B cell (primary cell): ENCODE data around the gene ANK3. TPM values are rescaled to one million over a fixed set of nuclear protein-coding genes. Genes with fewer than 3 reads are reported as not detected.

ENCODE experiments used
- ATAC-seq: fragments of 200-7000 bp; cut with Tn5 transposase; one replicate; pipeline ENCODE4 v1.10.0; 2021; ENCODE audit warnings: low read depth, mild to moderate bottlenecking, moderate number of reproducible peaks, moderate library complexity
- CTCF ChIA-PET: fragments of 350-600 bp; sonication (Branson Sonifier 250); formaldehyde crosslinking; loops from one replicate; lab custom pipeline; 2021; ENCODE audit warnings: antibody characterized with exemption, inconsistent platforms; lab: Charles Lee
- POLR2A ChIA-PET: fragments of 350-600 bp; sonication (Branson Sonifier 250); formaldehyde crosslinking; loops from one replicate; lab custom pipeline; 2021; ENCODE audit warnings: antibody characterized with exemption; lab: Charles Lee
- DNase-seq: peaks from one replicate; pipeline ENCODE4 v3.0.0; 2013
- H2AFZ ChIP-seq: 2 replicates; pipeline ENCODE4 v1.6.1; 2012; ENCODE audit warnings: mild to moderate bottlenecking, low read depth, low read length; ENCODE audit not compliant: insufficient read depth, poor library complexity, severe bottlenecking
- H3K27ac ChIP-seq, 2 donors: 1 replicate in 1 of 2; 2 replicates in 1 of 2; pipeline ENCODE4 v1.5.1; 2012 to 2013; ENCODE audit warnings: low read length in 2 of 2, mild to moderate bottlenecking in 2 of 2, moderate library complexity in 1 of 2
- H3K27me3 ChIP-seq, 4 experiments: fragments of 200-600 bp in 1 of 4; sonication (generic) in 1 of 4; replicated peaks in 1 of 4; 1 replicate in 2 of 4; 2 replicates in 2 of 4; pipeline versions ENCODE4 v1.6.1 to v1.7.0; 2013 to 2016; ENCODE audit warnings: low read length in 3 of 4, mild to moderate bottlenecking in 2 of 4, mixed read lengths in 1 of 4, moderate library complexity in 1 of 4; ENCODE audit not compliant: insufficient read depth in 4 of 4, control insufficient read depth in 3 of 4; ENCODE audit errors: control extremely low read depth in 1 of 4
- H3K36me3 ChIP-seq, 2 experiments: replicated peaks in 1 of 2; 1 replicate in 1 of 2; 2 replicates in 1 of 2; pipeline versions ENCODE4 v1.6.1 to v1.7.1; 2013; ENCODE audit warnings: low read length in 1 of 2; ENCODE audit not compliant: insufficient read depth in 2 of 2, control insufficient read depth in 1 of 2; ENCODE audit errors: control extremely low read depth in 1 of 2, extremely low read depth in 1 of 2
- H3K4me1 ChIP-seq, 2 donors: fragments of 200-600 bp in 1 of 2; sonication (generic) in 1 of 2; 1 replicate in 1 of 2; 2 replicates in 1 of 2; pipeline versions ENCODE4 v1.5.1 to v1.6.1; 2013 to 2017; ENCODE audit warnings: low read length in 2 of 2; ENCODE audit not compliant: control insufficient read depth in 2 of 2, insufficient read depth in 2 of 2
- H3K4me2 ChIP-seq: replicated peaks from 2 replicates; pipeline ENCODE3; 2012; ENCODE audit warnings: mild to moderate bottlenecking, low read depth, low read length; ENCODE audit not compliant: poor library complexity, severe bottlenecking
- H3K4me3 ChIP-seq, 5 experiments: fragments of 200-600 bp in 1 of 5; sonication (generic) in 1 of 5; 1 replicate in 3 of 5; 2 replicates in 2 of 5; pipeline versions ENCODE4 v1.5.1 to v1.7.0; 2011 to 2016; ENCODE audit warnings: low read length in 4 of 5, mild to moderate bottlenecking in 4 of 5, low read depth in 2 of 5, control low read depth in 1 of 5, moderate library complexity in 1 of 5; ENCODE audit not compliant: insufficient read depth in 1 of 5; ENCODE audit errors: control extremely low read depth in 1 of 5, extremely low read depth in 1 of 5
- H3K79me2 ChIP-seq: fragments of 200-600 bp; sonication (generic); one replicate; pipeline ENCODE4 v1.6.0; 2016; ENCODE audit warnings: low read length; ENCODE audit not compliant: control insufficient read depth, insufficient read depth
- H3K9ac ChIP-seq: fragments of 200-600 bp; sonication (generic); 2 replicates; pipeline ENCODE4 v1.6.1; 2017; ENCODE audit warnings: mild to moderate bottlenecking, low read length, moderate library complexity
- H3K9me3 ChIP-seq, 3 donors: one replicate each; pipeline versions ENCODE4 v1.6.1 to v1.7.1; 2013; ENCODE audit warnings: low read length in 2 of 3; ENCODE audit not compliant: control insufficient read depth in 2 of 3, insufficient read depth in 1 of 3; ENCODE audit errors: control extremely low read depth in 1 of 3
- H4K20me1 ChIP-seq: 2 replicates; pipeline ENCODE4 v1.6.0; 2012; ENCODE audit warnings: mild to moderate bottlenecking, low read length; ENCODE audit not compliant: insufficient read depth, control insufficient read depth, poor library complexity, severe bottlenecking
- H3K27ac Mint-ChIP-seq: one replicate; pipeline ENCODE4 v1.8.0; 2021; ENCODE audit warnings: mixed read lengths
- H3K27me3 Mint-ChIP-seq: one replicate; pipeline ENCODE4 v1.8.0; 2021; ENCODE audit warnings: mixed read lengths
- H3K4me1 Mint-ChIP-seq: one replicate; pipeline ENCODE4 v1.8.0; 2021; ENCODE audit warnings: mixed read lengths
- H3K4me3 Mint-ChIP-seq: one replicate; pipeline ENCODE4 v1.8.0; 2021; ENCODE audit warnings: mixed read lengths
- H3K9me3 Mint-ChIP-seq: one replicate; pipeline ENCODE4 v1.8.0; 2022; ENCODE audit warnings: mixed read lengths; ENCODE audit not compliant: insufficient read depth
- CTCF ChIP-seq: fragments of 200-600 bp; IDR thresholded peaks from one replicate; pipeline ENCODE4 v1.8.0; 2022; ENCODE audit warnings: antibody characterized with exemption, mild to moderate bottlenecking
- EZH2 ChIP-seq: IDR thresholded peaks from 2 replicates; pipeline ENCODE4 v1.6.1; 2012; ENCODE audit warnings: borderline replicate concordance, low read depth, mild to moderate bottlenecking, moderate library complexity, low read length; ENCODE audit not compliant: insufficient read depth, poor library complexity, severe bottlenecking
- WGBS: methylation state at CpG from one replicate; pipeline ENCODE4 v1.1.5; 2013; ENCODE audit warnings: missing lambda C conversion rate; ENCODE audit not compliant: insufficient coverage; 5-methylcytosine and 5-hydroxymethylcytosine counted together
- intact Hi-C: fragments of 100-400 bp; cut with micrococcal nuclease; formaldehyde crosslinking; loops from one replicate; pipeline ENCODE4 v1.10.0; 2022
- polyA plus RNA-seq: library from polyadenylated mRNA; depleted of rRNA; stranded (reverse); fragments of >200 nt; gene quantifications from 2 replicates; pipeline ENCODE4 v1.2.3, GENCODE V29; 2012
- total RNA-seq, 2 donors: library from RNA; stranded (reverse); fragments of 120-200 nt in 1 of 2; gene quantifications; 1 replicate in 1 of 2; 2 replicates in 1 of 2; pipeline versions ENCODE4 v1.2.3 to v1.2.4, GENCODE V29; 2013 to 2022

ANK3 gene
- total and polyA plus RNA-seq, 2 donors (not counting 1 experiment from before 2014, with no cell fraction given), result 4.9 to 21.6 TPM

GRCh38 chr10:60042914-60043313, 346.8 kb downstream of the ANK3 start:
- CTCF ChIA-PET, result no interaction called here
- intact Hi-C loops, result no loop called here

GRCh38 chr10:60042262-60042661, 347.4 kb downstream of the ANK3 start:
- Mint-ChIP-seq H3K9me3 (no peaks in the 10 kb centered on the region), H3K4me1 (peaks cover 7% of the 10 kb centered on the region), H3K27ac (no peak overlapping the region), H3K27me3 (no peaks in the 10 kb centered on the region), H3K4me3 (no peak overlapping the region)
- Histone ChIP-seq H3K27ac (no peak overlapping the region), H2AFZ (no peak overlapping the region), H4K20me1 (no peaks in the 10 kb centered on the region), H3K4me2 (no peak overlapping the region), H3K79me2 (no peaks in the 10 kb centered on the region), H3K4me3 (no peak overlapping the region), H3K9me3 (no peaks in the 10 kb centered on the region), H3K9ac (no peak overlapping the region), H3K4me1 (peaks cover 0 to 5% of the 10 kb centered on the region in 2 donors), H3K27me3 (no peaks in the 10 kb centered on the region), H3K36me3 (no peaks in the 10 kb centered on the region)
- ATAC-seq, result no peak
- DNase-seq, result no peak
- no peak for TF ChIP-seq EZH2
- no peak for TF ChIP-seq CTCF
- no CpG with 5 or more reads among the region's 5 CpGs for WGBS
- intact Hi-C loops, result no loop called here
- ChIA-PET POLR2A (no interaction called here), CTCF (interaction anchor here (0.7 kb wide), 1 partner anchor 177 kb away, joined by 3 read pairs; no protein-coding TSS in a partner anchor)

More at GRCh38 chr10:60042914-60043313, 346.8 kb downstream of the ANK3 start:
- Mint-ChIP-seq H3K27ac (no peak overlapping the region), H3K4me1 (peaks cover 7% of the 10 kb centered on the region), H3K27me3 (no peaks in the 10 kb centered on the region), H3K9me3 (no peaks in the 10 kb centered on the region), H3K4me3 (no peak overlapping the region)
- Histone ChIP-seq H3K79me2 (no peaks in the 10 kb centered on the region), H3K4me3 (no peak overlapping the region), H3K36me3 (no peaks in the 10 kb centered on the region), H3K4me1 (peaks cover 0 to 5% of the 10 kb centered on the region in 2 donors), H3K27ac (no peak overlapping the region), H2AFZ (no peak overlapping the region), H3K9ac (no peak overlapping the region), H4K20me1 (no peaks in the 10 kb centered on the region), H3K4me2 (no peak overlapping the region), H3K9me3 (no peaks in the 10 kb centered on the region), H3K27me3 (no peaks in the 10 kb centered on the region)
- no CpG with 5 or more reads among the region's 2 CpGs for WGBS
- ATAC-seq, result no peak
- DNase-seq, result no peak
- POLR2A ChIA-PET, result no interaction called here
- no peak for TF ChIP-seq EZH2
- no peak for TF ChIP-seq CTCF
